HG02678 (cell line): ENCODE results near the gene TOP3A.
"Not testable (repeated sequence)": the region's sequence is repeated elsewhere in the genome, so short reads cannot be mapped to it uniquely, and the experiment has no call there.

Experiments used
- ATAC-seq: cut with Tn5 transposase; IDR thresholded peaks from one replicate; pipeline ENCODE4 v1.9.1; 2021; ENCODE audit warnings: mild to moderate bottlenecking, moderate library complexity; ENCODE audit not compliant: unreplicated experiment

The TOP3A gene

DNA sequence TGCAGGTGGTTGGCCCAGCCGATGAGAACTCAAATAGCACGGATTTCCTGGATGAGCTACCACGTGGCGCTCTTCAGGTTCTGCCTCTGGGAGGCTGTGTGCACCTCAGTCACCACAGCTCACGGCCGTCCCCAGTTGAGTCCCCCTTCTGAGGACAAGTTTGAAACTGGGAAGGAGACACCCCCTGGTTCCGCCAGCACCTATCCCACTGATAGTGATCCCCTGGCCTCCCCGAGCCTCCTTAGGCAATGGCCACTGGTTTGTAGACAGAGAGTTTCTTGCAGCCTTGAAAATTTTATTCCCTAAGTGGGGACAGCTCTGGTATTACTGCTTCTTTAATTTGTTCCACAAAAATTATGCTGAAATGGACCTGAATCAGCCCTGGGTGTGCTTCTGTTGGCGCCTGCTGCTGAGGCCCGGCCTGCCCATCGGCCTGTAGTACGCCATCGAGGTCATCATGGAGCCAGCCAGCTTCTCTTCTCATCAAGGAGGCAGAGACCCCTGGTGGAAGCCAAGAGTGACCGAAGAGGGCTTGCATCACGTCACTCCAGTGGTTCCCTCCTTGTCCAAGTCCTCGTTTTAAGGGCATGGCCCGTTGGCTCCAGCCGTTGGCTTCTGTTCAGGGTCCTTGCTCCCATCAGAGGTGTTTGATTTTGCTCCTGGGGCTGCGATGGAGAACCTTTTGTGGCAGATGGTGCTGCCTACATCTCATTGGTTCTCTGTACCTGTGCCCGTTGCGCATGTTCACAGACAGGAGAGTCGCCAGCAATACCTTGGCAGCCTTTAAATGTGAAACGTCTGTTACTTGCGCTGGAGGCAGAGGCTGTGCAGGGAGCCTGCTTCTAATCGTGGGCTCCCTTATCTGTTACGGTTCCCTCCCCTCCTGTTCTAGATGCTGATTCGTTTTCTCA is 9.6 kb upstream of the TOP3A start:
- ATAC-seq, result no peak

DNA sequence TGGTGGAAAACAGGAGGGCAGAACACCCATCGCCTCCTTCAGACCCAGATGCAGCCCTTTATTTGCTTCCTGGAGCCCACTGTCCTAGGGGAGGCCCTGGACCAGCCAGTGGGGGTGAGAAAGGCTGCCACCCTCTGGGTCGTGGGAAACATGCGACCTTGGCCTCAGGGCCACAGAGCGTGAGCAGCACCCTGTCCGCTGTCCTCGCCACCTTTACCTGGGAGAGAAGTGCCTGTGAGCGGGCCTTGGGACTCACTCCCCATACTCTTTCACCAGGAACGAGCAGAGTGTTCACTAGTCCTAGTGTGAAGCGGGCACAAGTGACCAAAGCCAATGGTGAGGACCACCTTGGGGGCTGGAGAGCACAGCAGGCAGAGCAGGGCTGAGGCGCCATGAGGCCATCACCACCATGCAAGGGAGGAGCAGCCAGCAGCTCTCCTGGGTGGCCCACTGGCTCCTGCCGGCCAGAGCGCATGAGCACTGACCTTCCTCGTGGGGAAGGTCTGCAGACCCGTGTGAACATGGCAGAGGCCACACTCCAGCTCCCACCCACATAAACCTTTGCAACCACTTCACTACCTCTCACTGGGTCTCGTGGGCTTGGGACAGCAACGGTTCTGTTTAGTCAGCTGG is 8.8 kb upstream of the TOP3A start:
- ATAC-seq, result no peak

DNA sequence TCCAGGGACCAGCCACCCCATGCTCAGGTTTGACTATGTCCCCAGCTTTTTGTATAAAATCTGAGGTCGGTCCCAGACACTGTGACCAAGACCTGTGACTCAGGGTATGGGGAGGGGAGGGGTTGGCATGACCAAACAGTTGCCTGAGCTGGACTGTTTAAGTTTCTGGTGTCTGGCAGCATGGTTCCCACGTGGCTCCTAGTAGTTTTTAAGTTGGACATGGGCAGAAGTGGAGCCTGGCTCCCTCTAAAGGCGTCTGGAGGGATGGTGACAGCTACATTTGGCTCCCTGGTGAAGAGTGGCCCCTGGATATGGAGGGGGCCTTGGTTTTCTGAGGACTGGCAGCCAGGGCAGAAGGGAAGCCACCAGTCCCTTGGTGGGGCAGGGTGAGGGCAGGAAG is 8.2 kb upstream of the TOP3A start:
- ATAC-seq, result no peak

DNA sequence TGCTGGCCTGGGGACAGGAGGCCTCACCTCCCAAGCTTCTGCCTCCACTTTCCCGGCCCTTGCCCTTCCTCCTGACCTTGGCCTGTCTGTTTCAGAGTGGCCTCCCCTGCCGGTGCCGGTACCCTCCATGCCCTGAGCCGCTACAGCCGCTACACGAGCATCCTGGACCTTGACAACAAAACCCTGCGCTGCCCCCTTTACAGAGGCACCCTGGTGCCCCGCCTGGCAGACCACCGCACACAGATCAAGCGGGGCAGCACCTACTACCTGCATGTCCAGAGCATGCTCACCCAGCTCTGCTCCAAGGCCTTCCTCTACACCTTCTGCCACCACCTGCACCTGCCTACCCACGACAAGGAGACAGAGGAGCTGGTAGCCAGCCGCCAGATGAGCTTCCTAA is 7.7 kb upstream of the TOP3A start:
- ATAC-seq, result no peak

DNA sequence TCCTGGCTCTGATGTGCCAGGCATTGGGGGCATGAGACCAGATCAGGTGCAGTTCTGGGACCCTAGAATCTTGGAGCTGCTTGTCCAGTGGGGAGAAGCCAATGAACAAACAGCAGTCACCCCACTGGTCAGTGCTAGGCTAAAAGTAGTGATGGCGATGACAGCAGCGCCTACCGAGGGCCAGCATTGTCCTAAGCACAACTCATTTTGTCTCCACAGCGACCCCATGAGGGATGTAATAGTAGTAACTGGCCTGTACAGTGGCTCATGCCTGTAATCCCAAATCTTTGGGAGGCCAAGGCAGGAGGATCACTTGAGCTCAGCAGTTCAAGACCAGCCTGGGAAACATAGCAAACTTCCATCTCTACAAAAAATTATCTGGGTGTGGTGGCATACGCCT is 6.5 kb upstream of the TOP3A start:
- no peak for ATAC-seq

DNA sequence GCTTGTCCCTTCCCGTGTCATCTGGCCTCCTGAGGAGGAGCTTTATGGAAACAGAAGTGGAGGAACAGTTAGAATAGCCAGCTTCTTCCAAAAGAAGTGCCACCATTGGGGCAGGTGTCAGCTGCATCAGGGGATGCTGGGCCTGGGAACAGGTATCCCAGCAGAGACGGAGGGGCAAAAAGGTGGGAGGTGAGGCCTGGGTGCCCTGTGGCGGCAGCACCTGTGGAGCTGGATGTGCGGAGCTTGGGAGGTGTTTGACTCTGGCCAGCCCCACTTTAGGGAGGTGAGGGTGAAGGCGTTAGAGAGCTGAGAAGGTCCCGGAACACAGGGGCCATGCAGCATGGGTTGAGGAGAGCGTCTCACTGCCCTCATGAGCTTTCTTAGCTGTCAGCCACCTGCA is 5.5 kb upstream of the TOP3A start:
- no peak for ATAC-seq

DNA sequence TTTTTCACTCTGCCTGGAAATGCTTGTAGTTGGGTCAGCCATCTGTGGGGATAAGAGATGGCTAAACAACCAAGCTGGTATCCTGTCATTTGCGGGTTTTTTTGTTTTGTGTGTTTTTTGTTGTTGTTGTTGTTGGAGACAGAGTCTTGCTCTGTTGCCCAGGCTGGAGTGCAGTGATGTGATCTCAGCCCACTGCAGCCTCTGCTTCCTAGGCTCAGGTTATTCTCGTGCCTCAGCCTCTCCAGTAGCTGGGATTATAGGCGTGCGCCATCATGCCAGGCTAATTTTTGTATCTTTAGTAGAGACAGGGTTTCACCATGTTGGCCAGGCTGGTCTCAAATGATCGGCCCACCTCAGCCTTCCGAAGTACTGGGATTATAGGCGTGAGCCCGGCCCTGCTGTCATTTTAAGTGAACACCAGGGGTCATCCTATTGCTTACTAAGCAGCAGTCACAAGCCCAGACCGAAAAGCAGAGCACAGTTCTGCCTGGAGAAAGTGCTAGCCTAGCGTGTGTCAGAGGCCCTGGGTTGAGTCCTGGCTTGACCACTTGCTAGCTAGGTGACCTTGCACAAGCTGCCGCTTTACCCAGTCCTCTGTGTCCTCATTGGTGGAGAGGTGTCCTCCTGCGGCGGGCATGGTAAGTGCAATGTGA is 4.9 kb upstream of the TOP3A start:
- ATAC-seq, result no peak

DNA sequence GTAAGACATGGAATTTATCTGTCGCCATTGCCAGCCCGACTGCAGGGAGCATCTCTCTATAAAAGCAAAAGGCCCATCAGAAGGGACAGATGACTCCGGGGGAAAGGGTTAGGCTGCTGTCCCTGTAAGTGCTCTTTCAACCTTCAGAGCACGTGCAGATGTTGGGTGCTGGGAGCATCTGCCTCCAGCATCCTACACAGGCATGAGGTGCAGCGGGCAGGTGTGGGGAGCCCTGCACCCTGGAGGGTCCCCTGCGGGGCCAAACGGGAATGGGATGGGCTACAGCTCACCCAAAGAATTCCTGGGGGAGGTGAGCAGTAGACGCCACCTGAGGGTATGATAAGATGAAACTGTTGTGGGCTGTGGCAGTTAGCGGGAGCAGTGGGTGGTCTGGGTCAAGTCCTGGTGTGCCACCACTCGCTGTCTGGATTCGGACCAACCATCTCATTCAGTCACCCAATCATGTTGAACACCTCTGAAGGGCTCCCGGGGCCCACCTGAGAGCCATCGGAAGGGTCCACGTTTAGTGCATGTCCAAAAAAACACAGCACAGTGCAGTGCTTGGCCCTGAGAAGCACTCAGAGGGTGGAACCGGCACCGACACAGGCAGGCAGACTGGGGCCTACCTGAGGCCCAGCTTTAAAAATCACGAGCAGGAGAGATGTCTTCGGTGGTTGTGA is 4.1 kb upstream of the TOP3A start:
- no peak for ATAC-seq

DNA sequence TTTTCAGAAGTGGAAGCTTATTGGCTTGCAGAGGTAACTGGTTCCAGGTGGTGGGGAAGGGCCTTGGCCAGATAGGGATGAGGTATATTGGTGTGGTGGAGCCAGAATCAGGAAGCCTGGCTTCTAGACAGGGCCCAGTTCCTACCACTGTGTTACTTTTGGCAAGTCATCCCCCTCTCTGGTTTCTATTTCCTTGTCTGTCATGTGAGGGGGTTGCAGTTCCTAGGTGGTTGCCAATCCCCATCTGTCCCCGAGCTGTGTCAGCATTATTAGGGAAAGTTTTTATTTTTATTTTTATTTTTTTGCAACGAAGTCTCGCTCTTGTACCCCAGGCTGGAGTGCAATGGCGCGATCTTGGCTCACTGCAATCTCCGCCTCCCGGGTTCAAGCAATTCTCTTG is 3.3 kb upstream of the TOP3A start:
- ATAC-seq, result no peak

DNA sequence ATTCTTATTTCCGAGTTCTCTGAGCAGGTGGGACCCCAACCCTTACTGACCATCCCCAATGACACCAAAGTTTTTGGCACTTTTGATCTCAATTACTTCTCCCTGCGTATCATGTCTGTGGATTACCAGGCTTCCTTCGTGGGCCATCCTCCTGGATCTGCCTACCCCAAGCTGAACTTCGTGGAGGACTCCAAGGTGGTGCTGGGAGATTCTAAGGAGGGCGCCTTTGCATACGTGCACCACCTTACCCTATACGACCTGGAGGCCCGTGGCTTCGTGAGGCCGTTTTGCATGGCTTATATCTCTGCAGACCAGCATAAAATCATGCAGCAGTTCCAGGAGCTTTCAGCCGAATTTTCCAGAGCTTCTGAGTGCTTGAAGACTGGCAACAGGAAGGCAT is 1.2 kb upstream of the TOP3A start:
- ATAC-seq, result no peak

DNA sequence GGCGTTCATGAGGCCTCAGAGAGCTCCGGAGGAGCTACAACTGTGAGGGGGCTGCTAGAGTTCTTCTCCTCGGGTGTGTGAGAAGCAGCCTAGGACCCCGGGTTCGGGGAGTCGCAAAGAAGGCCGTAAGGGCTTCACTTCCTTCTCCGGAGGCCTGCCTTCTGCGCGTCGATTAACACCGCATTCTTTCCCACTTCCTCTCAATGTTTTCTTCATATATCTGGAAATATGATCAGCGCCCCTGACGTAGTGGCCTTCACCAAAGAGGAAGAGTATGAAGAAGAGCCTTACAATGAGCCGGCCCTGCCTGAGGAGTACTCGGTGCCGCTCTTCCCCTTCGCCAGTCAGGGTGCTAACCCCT is 748 bp upstream of the TOP3A start:
- peak; percentile 4 for ATAC-seq

DNA sequence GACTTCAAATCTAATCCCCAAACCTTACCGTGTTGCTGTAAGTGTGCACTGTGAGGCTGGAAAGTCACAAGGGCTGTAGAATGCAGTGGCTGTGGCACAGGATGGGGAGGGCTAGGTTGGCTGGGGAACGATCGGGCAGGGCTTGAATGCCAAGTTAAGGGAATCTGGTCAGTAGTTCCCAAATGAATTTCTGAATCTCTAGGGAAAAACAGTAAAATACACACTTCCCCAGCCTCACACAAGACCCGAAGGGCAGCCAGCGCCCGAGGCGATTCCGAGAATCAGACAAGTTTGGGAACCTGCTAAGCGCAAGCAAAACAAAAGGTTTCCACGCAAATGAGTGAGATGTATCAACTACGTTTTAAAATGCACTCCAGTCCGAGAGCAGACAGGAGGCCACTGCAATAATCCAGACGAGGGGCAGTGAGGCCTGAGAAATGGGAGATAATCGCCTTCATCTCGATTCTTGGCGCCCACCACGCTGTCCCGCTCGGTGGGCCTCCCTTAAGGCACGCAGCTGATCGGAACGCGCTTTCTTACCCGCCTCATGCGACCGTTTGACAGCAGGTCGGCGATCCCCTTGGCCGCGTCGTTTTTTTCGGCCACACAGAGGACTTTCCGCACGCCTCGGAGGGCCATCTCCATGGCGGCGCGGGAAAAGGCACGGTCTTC is 599 bp downstream of the TOP3A start:
- peak; percentile 3 for ATAC-seq

DNA sequence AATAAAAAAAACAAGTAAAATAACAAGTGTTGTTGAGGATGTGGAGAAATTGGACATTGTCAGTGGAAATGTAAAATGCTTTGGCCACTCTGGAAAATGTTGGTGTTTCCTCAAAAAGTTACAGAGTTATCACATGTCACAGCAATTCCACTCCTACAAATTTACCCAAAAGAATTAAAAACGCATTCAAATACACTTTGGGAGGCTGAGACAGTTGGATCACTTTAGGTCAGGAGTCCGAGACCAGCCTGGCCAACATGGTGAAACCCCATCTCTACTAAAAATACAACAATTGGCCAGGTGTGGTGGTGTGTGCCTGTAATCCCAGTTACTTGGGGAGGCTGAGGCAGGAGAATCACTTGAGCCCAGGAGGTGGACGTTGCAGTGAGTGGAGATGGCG is 5.6 kb downstream of the TOP3A start:
- no peak for ATAC-seq

DNA sequence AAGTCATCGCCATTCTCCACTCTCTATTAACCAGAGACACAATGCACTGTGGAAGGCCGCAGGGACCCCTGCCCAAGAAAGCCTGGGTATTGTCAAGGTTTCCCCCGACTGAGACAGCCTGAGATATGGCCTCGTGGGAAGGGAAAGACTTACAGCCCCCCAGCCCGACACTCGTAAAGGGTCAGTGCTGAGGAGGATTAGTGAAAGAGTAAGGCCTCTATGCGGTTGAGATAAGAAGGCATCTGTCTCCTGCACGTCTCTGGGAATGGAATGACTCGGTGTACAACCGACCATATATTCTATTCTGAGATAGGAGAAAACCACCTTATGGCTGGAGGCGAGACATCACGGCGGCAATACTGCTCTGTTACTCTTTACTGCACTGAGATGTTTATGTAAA is 11.6 kb downstream of the TOP3A start:
- not testable (repeated sequence) for ATAC-seq

DNA sequence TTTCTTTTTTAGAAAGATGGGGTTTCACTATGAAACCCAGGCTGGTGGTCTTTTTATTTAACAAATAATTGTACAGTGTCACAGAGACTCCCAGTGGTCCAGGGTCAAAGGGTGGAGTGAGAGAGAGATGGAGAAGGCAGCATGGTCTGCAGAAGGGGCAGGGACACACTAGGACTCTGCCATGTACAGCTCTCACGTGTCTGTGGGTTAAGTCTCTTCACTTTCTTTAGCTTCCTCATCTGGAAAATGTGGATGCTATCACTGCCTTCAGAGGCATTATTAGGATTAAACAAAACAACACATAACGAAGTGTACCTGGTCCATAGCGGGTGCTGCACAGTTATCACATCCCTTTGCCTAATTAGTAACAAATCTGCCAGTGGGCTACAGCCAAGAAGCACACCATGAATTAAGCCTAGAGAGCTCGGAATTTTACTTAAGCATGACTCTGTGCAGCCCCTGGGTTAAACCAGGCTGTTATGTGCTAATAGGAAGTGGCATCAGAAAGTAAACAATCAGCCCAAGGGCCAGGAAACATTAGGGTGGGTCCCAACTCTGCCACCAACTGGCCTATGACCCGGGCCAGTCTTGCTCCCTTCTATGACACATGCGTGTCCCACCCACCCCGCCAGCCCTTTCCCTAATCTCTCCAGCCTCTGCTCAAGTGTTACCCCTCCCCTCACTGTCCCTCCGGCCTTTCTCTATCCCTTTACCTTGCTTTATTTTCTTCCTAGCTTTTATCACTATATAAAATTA is 13.9 kb downstream of the TOP3A start:
- no peak for ATAC-seq

DNA sequence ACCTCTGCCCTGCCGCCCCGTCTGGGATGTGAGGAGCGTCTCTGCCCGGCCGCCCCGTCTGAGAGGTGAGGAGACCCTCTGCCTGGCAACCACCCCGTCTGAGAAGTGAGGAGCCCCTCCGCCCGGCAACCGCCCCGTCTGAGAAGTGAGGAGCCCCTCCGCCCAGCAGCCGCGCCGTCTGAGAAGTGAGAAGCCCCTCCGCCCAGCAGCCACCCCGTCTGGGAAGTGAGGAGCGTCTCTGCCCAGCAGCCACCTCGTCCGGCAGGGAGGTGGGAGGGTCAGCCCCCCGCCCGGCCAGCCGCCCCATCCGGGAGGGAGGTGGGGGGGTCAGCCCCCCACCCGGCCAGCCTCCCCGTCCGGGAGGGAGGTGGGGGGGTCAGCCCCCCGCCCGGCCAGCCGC is 16.7 kb downstream of the TOP3A start:
- not testable (repeated sequence) for ATAC-seq

DNA sequence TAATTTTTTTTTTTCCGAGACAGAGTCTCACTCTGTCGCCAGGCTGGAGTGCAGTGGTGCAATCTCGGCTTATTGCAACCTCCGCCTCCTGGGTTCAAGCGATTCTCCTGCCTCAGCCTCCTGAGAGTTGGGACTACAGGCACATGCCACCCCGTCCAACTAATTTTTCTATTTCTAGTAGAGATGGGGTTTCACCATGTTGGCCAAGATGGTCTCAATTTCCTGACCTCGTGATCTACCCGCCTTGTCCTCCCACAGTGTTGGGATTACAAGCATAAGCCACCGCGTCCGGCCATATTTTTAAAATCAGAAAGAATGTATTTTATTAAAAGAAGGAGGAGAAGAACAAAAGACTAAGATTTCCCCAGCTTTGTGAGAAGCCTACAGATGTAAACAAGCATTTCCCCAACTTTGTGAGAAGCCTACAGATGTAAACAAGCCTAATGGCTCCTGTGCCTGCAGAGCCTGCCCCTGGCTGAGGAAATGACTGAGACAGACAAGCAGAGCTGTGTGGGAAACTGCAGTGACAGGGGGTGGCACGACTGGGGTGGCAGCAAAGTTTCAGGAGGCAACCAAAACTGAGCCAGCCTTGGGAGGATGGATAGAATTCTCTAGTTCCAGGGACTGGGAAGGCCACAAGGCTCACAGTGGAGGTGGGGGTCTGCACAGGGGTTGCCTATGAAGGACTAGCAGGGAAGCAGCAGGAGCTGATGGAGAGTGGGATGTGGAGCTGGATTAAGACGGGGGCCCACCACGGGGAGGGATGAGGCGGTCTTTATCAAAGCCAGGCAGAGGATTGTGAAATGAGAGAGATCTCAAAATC is 22.9 kb downstream of the TOP3A start:
- no peak for ATAC-seq

DNA sequence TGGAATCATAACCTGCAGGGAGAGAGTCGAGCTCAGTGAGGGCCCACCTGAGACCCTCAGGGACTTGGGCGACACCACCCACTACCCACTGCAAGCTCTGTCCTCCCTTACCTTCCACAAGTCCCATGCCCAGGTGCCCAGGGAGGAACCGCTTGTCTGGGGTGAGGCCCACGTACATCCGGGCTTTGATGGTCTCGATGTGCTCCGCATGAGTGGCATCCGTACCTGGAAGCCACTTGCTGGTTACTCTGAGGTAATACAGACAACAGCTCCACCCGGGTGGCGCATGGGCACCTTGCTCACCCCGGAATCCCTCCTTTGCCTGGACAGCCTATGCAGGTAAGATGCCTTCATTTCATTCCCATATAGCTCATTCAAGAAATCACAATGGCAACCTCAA is 29.5 kb downstream of the TOP3A start:
- ATAC-seq, result no peak

DNA sequence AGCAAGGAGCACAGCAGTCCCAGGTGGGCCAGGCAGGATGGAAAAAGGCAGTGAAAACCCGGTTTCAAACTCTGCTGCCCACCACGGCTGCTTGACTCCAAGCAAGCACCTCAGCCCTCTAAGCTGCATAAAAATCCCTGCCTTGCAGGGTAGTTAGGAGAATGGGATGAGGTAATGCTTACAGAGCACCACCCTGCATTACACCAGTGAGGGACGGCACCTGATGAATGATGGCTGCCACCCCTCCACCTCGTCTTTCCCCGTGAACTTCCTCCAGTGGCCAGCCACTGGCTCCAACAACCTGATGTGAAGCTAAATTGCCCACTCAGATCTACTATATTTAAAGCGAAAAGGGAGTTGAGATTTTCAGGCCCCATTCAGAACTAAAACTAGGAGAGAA is 33.0 kb downstream of the TOP3A start:
- ATAC-seq, result no peak
